Spleen (tissue), 7 donors: Measurements from ENCODE around the gene RHEB.

Experiments used
- POLR2A ChIP-seq, 3 donors: fragments of 450-650 bp; IDR thresholded peaks; one replicate each; pipeline ENCODE4 v1.5.1; 2017; ENCODE audit warnings: antibody characterized with exemption in 3 of 3, mild to moderate bottlenecking in 1 of 3
- POLR2AphosphoS5 ChIP-seq, 3 donors: sonication (generic); formaldehyde crosslinking; IDR thresholded peaks; one replicate each; pipeline ENCODE4 v1.5.1; 2017; ENCODE audit warnings: antibody characterized with exemption in 3 of 3
- TF ChIP-seq, protein P1 (sequence below), 11 experiments: fragments of 200-600 bp in 7 of 11; fragments of 450-650 bp in 4 of 11; sonication (generic) in 4 of 11; IDR thresholded peaks in 8 of 11; conservative IDR thresholded peaks in 3 of 11; 1 replicate in 7 of 11; 2 replicates in 4 of 11; pipeline versions ENCODE4 v1.4.0 to v1.8.0; 2016 to 2021; ENCODE audit warnings: antibody characterized with exemption in 11 of 11, inconsistent platforms in 4 of 11, mild to moderate bottlenecking in 1 of 11
- donor health status: DM: no; HTN: no; CAD: no; lungs with moderate emphysema.
- donor health status: DM: no; HTN: no; CAD: no.
- donor health status: DM: no; HTN: no; CAD: no.

DNA sequence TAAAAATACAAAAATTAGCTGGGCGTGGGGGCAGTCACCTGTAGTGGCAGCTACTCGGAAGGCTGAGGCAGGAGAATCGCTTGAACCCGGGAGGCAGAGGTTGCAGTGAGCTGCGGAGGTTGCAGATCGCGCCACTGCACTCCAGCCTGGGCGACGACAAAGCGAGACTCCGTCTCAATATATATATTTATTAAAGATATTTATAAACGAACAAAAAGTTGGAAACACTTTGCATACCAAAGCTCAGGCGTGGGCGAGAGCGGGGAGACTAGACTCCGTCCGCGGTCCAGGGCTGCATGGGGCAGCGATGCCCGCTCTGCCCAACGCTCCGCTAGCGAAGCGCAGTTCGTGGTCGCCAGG, 71.8 kb downstream of the RHEB start:
- TF ChIP-seq, protein P1, sequence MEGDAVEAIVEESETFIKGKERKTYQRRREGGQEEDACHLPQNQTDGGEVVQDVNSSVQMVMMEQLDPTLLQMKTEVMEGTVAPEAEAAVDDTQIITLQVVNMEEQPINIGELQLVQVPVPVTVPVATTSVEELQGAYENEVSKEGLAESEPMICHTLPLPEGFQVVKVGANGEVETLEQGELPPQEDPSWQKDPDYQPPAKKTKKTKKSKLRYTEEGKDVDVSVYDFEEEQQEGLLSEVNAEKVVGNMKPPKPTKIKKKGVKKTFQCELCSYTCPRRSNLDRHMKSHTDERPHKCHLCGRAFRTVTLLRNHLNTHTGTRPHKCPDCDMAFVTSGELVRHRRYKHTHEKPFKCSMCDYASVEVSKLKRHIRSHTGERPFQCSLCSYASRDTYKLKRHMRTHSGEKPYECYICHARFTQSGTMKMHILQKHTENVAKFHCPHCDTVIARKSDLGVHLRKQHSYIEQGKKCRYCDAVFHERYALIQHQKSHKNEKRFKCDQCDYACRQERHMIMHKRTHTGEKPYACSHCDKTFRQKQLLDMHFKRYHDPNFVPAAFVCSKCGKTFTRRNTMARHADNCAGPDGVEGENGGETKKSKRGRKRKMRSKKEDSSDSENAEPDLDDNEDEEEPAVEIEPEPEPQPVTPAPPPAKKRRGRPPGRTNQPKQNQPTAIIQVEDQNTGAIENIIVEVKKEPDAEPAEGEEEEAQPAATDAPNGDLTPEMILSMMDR (IDR thresholded peaks at IDR 0.05 in 8 of 11, conservative IDR thresholded peaks at IDR 0.05 in 3 of 11) = no peak
- TF ChIP-seq POLR2A (IDR thresholded peaks at IDR 0.05) (no peak), POLR2AphosphoS5 (IDR thresholded peaks at IDR 0.05) (no peak)
